OCI-LY1 (cell line): ENCODE results near the gene RGS16.

Source experiments
- EZH2 ChIP-seq: fragments of 200-600 bp; sonication (generic), shearing (Covaris generic); IDR thresholded peaks from 2 replicates; pipeline ENCODE4 v1.8.0; 2017; ENCODE audit warnings: borderline replicate concordance, mixed run types, mild to moderate bottlenecking, antibody characterized with exemption, low read length, moderate library complexity, mixed read lengths
- TF ChIP-seq, protein P1 (sequence below): fragments of 200-600 bp; sonication (generic), shearing (Covaris generic); IDR thresholded peaks from 2 replicates; pipeline ENCODE4 v1.5.1; 2017; ENCODE audit warnings: mild to moderate bottlenecking, antibody characterized with exemption, low read length, moderate library complexity, mixed read lengths

DNA sequence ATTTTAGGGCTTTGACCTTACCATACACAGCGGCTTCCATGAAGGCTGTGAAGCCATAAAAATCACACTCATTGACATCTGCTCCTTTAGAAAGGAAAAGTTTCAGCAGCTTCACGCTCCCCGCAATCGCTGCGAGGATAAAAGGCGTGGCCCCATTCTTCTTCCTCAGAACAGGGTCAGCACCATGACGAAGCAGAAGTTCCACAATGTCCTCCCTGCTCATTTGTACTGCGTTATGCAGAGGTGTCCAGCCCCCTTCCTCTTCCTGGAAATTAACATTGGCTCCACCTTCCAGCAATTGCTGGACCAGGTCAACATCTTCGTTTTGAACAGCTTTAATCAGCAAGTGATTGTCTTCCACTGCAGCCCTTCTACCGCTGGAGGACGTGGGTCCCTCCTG lies 17.8 kb downstream of the RGS16 start:
- TF ChIP-seq, protein P1, sequence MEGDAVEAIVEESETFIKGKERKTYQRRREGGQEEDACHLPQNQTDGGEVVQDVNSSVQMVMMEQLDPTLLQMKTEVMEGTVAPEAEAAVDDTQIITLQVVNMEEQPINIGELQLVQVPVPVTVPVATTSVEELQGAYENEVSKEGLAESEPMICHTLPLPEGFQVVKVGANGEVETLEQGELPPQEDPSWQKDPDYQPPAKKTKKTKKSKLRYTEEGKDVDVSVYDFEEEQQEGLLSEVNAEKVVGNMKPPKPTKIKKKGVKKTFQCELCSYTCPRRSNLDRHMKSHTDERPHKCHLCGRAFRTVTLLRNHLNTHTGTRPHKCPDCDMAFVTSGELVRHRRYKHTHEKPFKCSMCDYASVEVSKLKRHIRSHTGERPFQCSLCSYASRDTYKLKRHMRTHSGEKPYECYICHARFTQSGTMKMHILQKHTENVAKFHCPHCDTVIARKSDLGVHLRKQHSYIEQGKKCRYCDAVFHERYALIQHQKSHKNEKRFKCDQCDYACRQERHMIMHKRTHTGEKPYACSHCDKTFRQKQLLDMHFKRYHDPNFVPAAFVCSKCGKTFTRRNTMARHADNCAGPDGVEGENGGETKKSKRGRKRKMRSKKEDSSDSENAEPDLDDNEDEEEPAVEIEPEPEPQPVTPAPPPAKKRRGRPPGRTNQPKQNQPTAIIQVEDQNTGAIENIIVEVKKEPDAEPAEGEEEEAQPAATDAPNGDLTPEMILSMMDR, result no peak
- no peak for TF ChIP-seq EZH2
